HG03064 (cell line): ENCODE measurements around the gene ADARB2.

Experiments
- ATAC-seq: cut with Tn5 transposase; IDR thresholded peaks from one replicate; pipeline ENCODE4 v1.9.1; 2021; ENCODE audit warnings: low read depth; ENCODE audit not compliant: unreplicated experiment

Gene ADARB2

DNA sequence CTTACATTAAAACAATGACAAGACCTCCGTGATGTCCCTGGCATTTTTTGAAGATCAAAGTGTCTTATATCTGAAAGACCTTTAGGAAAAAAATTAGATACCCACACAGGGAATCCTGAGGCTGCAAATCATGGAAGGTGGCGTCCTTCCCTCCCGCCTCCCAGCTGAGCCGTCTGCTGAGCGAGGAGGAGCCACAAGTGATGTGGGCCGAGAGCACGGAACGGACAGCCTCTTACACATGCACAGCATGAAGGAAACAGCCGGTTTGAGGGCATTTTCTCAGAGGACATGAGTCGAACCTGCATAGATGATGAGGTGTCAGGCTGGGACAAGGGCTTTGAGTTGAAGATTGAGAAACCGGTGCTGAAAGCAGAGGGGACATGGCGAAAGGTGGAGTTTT, 163.3 kb downstream of the ADARB2 start:
- no peak for ATAC-seq

DNA sequence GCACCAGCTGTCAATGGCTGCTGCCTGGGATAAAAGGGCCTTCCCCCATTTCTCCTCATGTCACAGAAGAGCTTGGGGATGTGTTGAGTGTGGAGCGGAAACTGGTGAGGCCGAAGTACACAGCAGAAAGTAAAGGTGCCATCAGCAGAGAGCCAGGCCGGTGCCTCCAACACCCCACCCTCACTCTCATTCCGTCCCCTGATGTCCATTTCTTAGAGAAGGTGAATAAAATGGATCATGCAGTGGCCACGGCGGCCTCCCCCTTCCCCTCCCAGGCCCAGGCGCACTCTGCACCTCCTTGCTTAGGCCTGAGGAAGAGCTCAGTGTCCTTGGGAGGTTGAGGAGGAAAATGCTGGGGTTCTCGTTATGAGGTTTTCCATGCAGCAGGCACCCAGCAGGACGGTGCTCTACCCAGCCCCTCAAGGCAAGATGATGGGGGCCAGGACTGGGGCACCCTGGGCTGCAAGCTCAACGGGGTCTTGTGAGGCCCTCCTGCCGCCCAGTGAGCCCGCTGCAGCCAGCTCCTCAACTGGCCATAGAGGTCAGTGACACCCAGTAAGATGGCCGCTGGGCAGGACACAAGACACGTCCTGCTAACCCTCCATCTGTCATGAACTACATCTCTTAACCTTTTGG, 163.9 kb downstream of the ADARB2 start:
- ATAC-seq = no peak

DNA sequence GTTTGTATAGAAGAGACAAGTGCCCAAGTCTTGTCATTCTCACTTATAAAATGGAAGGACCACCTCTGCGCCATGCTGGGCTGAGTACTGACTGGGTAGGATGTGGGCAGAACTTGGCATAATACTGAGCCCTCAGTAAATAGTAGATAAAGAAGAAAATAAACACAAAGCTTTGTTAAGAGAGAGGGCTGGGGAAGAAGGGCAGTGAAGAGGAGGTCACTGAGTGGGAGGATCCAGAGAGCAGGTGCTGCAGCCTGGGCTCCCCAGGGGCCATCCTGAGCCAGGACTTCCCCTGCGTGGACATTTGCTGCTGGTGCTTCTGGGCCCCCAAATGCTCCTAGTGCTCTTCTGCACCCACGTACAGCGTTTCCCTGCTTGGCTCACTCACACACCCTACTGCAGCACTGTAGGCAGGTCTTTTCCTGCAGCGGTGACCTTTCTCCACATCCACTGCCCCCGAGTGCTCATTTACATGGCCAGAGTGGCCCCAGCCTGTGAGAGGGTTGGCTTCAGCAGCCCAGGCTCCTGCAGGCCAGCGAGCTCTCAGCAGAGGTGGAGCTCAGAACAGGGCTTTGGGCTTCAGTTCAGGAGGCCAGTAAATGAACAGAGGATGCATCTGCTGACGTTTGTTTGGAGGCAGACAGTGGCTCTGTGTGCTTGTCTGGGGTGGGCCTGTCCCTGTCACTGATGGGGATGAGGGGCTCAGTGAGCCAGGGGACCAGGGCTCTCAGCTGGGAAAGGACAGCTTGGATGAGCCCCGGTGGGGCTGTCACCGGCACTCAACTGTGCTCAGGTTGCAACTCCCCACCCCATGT, 164.6 kb downstream of the ADARB2 start:
- ATAC-seq = no peak

DNA sequence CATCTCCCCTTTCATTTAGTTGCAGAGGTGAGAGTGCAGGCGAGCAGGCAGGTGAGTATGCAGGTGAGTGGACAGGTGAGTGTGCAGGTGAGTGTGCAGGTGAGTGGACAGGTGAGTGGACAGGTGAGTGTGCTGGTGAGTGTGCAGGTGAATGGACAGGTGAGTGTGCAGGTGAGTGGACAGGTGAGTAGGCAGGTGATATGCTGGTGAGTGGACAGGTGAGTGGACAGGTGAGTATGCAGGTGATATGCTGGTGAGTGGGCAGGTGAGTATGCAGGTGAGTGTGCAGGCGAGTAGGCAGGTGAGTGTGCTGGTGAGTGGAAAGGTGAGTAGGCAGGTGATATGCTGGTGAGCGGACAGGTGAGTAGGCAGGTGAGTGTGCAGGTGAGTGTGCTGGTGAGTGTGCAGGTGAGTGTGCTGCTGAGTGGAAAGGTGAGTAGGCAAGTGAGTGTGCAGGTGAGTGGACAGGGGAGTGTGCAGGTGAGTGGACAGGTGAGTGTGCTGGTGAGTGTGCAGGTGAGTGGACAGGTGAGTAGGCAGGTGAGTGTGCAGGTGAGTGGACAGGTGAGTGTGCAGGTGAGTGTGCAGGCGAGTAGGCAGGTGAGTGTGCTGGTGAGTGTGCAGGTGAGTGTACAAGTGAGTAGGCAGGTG, 165.6 kb downstream of the ADARB2 start:
- no peak for ATAC-seq

DNA sequence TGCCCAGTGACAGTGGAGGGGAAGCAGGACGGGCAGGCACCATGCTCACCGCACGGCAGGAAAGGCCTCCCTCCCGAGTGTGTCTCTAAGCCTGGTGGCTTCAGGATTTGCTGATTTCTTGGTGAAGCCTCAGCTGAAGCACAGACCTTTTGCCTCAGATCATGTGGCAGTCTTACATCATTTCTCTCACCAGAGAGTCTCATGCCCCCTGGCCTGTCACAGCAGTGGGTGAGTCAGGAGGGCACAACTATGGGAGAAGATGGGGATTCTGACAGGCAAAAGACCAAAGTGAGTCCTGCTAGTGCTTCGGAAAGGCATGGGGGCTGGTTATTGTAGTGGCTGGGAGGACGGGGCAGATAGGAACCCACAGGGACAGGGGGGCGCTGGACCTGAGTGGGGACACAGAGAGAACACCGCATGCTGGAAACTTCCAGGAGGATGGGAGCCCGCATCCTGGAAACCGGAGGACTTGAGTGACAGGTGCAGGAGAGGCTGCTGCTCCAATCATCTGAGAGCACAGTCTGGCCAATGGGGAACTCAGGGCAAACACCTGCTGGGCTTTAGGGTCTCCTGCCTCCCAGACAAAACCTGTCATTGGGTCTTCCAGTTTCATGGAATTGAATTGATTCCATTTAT, 166.8 kb downstream of the ADARB2 start:
- ATAC-seq = no peak

DNA sequence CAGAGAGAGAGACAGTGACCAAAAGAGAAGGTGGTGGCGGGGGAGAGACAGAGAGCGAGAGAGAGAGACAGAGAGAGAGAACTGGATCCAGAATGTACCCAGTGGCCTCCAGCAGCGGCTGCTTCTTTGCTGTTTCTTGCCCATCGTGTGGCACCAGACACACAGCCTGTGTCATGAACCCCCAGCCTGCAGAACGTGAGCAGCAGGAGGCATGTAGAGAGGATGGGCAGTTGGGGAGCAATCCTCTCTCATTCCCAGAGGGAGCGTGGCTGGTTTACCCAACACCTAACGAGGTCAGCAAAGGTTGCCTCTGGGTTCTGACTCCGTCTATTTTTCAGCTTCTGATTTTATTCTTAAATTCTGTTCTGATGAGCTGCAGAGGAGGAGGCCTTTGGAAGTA, 168.1 kb downstream of the ADARB2 start:
- ATAC-seq = no peak

DNA sequence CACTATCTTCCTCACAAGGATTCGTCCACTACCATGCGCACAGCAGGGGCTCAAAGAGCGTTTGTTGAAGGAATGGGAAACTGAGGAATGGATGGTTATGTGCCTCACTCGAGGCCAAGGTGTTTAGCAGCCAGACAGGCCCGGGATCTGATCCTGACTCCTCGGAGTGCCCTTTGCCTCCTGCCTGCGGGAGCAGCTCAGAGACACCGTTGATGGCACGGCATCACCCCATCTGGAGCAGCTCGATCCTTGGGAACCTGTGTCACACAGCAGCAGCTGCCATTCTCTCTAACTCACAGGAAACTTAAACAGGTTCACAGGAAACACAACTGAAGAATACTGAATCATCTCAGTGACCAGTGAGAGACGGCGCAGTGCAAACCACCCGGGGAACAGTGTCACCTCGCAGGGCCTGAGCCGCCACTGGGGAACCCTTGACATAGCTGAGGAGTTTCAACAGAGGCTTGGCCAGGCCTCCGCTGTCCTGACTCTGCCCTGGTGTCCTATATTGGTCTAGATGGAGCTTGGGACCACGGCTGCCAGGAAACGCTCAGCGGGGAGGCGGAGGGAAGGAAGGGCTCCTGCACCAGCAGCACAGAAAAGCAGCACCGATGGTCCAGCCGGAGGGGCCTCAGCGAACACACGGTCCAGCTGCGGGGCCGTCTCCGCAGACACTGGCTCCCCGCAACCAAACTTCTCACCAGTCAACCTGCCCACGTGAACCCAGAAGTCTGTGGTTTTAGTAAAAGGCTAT, 169.4 kb downstream of the ADARB2 start:
- ATAC-seq = no peak

DNA sequence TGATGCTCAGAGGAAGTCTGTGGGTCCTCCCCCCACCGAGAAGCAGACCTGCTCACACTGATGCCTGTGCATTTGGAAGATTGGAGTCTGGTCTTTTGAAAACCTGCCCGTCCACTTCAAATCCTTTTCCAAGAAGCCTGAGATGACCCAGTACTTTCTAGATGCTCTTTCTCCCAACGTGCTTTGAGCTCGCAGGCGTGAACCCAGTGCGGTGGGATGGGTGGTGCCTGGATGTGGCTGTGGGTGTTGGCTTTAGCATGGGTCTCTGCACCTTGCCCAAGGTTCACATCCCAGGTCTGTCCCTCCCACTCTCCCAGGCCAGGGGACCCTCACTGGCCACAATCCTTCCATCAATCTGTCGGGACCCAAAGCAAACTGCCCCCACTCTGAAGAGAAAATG, 170.2 kb downstream of the ADARB2 start:
- ATAC-seq = no peak

DNA sequence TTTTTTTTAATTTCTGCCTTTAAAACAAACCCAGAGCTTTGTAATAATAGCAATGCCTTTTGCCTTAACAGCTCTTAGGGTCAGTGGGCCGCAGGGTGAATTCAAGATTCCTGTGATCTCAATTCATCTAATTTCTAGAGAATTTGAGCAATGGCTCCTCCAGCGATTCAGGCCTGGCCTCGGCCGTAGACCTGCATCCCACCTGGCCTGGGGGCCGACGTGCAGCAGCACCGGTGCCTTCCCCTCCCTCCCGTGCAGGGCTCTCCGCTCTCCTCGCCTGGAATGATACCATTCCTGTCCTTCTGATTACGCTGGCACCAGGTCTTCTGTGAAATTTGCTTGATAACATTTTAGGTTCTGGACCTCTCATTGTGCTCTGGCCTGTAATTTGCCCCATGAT, 172.5 kb downstream of the ADARB2 start:
- ATAC-seq = no peak

DNA sequence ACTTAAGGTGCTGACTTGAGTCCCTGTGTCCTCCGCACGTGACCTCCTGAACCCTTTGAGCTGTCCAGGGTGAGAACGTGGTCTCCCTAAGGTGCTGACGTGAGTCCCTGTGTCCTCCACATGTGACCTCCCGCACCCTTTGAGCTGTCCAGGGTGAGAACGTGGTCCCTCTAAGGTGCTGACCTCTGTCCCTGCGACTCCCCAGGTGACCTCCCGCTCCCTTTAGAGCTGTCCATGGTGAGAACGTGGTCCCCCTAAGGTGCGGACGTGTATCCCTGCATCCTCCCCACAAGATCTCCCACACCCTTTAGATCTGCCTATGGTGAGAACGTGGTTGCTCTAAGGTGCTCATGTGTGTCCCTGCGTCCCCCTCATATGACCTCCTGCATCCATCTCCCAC, 174.3 kb downstream of the ADARB2 start:
- no peak for ATAC-seq

DNA sequence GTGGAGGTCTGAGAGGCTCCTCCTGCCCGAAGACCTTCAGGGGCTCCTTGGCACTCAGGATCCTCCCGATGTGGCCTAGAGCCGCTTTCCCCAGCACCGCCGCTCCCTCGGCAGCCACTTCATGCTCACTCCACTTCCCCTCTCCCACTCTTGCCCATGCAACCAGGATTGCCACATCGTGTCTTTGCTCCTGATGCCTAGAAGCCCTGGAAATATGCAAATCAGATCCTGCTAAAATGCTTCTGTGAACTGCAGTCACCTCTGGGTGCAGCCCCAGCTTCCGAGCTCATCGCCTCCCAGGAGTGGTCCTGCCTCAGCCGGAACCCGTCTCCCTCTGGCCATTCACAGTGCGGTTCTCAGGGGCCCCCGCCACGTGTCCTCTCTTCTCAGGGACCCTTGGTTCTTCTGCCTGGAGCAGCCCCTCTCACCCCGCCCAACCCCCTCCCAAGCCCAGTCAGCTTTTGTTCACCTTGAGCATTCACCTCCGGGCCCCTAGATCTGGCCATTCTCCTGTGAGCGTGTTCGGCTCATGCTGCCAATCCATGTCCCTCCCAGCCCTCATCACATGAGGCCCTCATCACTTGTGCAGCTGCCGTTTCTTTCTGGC, 175.5 kb downstream of the ADARB2 start:
- ATAC-seq = no peak

DNA sequence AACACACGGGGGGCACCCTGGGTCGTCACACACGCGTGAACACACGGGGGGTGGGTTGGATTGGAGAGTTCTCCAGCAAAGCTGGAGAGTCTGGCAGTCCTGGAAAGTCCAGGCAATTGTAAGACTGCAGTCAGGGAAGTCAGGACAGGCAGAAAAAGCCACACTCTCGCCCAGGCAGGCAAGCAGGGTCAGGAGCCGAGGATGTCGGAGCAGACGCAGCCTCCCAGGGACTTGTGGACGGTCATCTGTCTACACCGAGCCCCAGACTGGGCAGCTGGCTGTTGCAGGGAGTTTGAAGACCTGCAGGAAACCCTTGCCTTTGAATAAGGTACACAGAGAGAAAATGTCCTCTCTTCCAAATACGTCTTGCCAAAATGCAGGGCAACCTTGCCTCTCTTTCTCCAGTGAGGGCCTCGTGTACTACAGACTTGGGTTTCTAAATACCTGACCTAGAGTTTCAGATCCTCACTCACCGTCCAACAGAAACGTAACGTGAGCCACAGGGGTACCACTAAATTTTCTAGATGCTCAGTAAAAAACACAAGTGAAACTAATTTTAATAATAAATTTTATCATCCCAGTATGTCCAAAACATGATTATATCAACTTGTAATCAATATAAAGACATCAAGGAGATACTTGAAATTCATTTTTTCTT, 176.7 kb downstream of the ADARB2 start:
- no peak for ATAC-seq

DNA sequence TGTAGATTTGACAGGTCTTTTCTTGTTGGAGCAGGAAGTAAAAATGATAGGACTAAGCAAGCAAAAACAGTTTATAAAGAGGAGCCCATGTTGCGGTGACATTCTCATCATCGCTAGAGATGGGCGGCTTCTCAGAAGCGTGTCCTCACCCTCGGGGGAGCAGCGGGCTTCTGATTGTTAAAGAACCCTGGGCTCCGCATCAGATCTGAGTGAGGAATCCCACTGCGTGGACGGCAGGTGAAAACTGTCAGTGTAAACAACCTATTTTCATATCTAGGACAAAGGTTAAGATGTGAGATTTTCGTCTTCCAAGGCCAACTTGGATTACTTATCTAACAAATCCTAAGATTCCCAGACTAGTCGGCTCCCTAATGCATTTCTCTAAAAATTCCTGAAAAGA, 177.6 kb downstream of the ADARB2 start:
- ATAC-seq = no peak

DNA sequence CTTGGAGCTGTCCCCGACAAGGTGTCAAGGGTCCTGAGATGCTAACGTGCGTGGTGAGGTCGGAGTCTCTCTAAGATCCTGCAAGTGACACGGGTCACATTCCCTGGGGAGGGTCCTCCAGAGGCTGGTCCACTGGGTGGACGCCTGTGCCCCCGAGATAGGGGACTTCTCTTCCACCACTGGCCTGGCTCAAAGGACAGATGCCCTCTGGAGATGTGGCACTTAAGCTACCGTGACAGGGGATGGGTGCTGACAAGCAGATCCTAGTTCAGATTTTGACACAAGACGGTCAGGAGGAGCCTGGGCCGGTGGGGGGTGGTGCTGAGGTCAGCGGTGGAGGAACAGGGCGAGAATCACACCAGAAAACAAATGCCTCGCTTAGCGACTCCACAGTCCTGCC, 178.0 kb downstream of the ADARB2 start:
- no peak for ATAC-seq

DNA sequence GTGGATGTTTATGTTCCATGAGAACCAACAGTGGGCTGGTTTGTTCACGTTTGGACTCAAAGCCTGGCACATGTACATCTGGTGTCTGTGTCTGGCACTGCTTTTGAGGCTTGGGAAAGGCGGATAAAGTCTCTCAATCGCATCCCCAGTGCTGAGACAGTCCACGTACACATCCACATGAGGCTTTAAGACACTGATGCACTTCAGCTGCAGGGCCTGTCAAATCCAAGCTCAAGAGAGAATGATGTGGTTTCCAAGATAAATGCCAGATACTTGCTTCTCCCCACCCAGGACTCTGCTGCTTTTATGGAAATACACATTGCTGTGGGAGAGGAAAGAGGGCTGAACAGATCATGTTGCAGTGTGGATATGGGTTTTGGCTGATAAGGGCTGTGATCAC, 178.4 kb downstream of the ADARB2 start:
- no peak for ATAC-seq

DNA sequence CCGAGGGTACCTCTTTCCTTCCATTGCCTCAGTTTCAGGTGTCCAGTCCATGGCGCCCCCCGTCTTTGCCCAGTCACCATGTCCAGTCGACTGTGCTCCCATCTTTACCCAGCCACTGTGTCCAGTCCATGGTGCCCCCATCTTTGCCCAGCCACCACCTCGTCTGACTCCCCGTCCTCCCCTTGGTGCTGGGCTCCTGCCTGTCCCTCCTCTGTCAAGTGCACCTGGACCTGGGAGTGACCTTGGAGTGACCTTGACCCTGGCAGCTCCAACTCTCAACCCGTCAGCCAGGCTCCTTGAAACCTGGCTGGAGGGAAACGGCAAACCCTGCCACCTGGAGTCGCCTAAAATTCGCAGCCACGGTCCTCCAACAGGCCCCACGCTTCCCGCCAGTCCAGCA, 180.2 kb downstream of the ADARB2 start:
- ATAC-seq = no peak

DNA sequence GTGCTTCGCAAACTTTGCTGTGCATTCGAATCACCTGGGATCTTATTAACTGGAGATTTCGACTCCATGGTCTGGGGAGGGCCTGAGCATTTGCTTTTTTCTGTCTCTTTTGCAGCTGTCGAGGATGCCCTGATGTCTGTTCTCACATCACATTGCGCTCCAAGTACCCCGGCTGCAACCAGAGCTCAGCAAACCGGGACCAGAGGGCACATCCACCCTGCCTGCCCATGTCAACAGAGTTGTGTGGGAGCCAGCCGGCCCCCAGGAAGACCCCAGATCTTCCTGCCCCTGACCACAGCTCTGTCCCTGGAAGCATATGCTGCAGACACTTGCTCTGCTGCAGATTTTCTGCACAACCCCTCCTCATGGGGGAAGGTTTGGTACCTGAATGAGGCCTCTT, 180.8 kb downstream of the ADARB2 start:
- no peak for ATAC-seq

DNA sequence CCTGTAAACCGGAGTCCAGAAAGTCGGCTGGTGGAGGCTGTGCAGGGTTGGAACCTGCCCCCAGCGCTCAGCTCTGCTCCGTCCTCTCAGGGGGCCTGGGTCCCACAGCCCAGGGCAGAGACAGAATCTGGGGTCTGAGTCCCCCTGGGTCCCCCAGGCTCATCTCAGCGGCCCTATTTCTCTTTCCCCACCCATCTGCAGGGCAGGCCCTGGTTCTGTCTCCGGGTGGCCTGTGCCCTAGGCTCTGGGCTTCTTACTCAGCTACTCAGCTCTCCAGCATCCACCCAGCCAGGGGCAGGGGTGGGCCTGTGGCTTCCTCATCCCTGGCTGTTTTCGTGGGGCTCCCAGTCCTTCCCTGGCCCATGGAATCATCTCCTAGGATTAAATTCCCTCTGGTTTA, 183.4 kb downstream of the ADARB2 start:
- no peak for ATAC-seq

DNA sequence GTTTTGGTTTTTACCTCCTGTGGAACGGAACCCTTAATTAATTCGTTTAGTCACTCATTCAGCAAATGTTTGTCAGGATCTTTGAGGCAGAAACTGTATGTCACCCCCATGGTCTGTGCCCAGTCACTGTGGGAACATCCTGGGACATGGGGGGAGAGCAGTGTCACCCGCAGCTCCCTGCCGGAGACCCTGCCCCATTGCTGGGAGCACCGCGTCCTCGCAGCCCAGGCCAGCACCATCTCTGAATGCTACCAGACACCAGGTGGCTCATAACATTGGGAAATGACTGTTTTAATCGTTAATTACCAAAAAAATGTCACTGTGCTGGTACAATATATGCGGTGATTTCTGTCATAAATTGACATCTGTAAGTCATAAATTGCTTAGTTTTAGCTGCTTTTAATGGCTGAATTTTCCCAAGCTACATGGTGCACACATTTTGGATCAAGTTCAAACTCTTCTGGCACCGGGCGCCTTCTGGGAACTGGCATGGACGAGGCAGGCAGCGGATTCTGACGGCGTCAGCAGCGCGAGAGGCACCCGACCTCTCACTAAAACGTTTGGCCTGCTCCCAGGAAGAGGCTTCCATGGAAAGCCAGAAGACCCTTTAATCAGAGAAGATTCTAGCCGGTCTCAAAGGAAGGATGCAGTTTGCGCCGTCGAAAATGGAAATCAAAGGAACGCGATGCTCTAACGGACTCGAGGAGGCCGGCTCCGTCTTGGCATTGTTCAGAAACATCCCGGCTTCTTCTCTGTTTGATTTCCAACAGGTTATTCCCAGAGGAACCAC, 184.2 kb downstream of the ADARB2 start:
- ATAC-seq = no peak
